Mesendoderm (in vitro differentiated cells): ENCODE data around the gene MTIF3.

Experiments used
- DNase-seq: peaks from one replicate; pipeline ENCODE4 v3.0.0; 2013
- H2AK5ac ChIP-seq: 2 replicates; pipeline ENCODE4 v1.6.1; 2013; ENCODE audit warnings: low read length, inconsistent platforms
- H2BK120ac ChIP-seq: 2 replicates; pipeline ENCODE4 v1.6.1; 2013; ENCODE audit warnings: low read depth, mild to moderate bottlenecking, low read length, moderate library complexity, mixed read lengths
- H2BK15ac ChIP-seq: replicated peaks from 2 replicates; pipeline ENCODE4 v1.6.1; 2013; ENCODE audit warnings: low read depth, mild to moderate bottlenecking, moderate library complexity
- H2BK5ac ChIP-seq: 2 replicates; pipeline ENCODE4 v1.6.1; 2013; ENCODE audit warnings: low read length, inconsistent platforms
- H3K18ac ChIP-seq: 2 replicates; pipeline ENCODE4 v1.6.1; 2013; ENCODE audit warnings: mild to moderate bottlenecking, low read length, mixed read lengths
- H3K23ac ChIP-seq: one replicate; pipeline ENCODE4 v1.6.1; 2013; ENCODE audit warnings: low read length
- H3K27ac ChIP-seq: 2 replicates; pipeline ENCODE4 v1.5.1; 2013; ENCODE audit warnings: low read depth, mild to moderate bottlenecking, inconsistent platforms, low read length, moderate library complexity
- H3K27me3 ChIP-seq: 2 replicates; pipeline ENCODE4 v1.6.1; 2013; ENCODE audit warnings: low read length, control low read depth, mild to moderate bottlenecking, inconsistent platforms; ENCODE audit not compliant: insufficient read depth, poor library complexity
- H3K36me3 ChIP-seq: 2 replicates; pipeline ENCODE4 v1.6.1; 2013; ENCODE audit warnings: low read length, inconsistent platforms; ENCODE audit not compliant: control insufficient read depth, insufficient read depth
- H3K4ac ChIP-seq: one replicate; pipeline ENCODE4 v1.6.1; 2013; ENCODE audit warnings: low read depth, mild to moderate bottlenecking, low read length, moderate library complexity
- H3K4me1 ChIP-seq: 2 replicates; pipeline ENCODE4 v1.6.1; 2013; ENCODE audit warnings: low read depth, low read length, inconsistent platforms; ENCODE audit not compliant: control insufficient read depth
- H3K4me2 ChIP-seq: 2 replicates; pipeline ENCODE4 v1.6.1; 2013; ENCODE audit warnings: low read length
- H3K4me3 ChIP-seq: 2 replicates; pipeline ENCODE4 v1.5.1; 2013; ENCODE audit warnings: mild to moderate bottlenecking, low read length
- H3K56ac ChIP-seq: one replicate; pipeline ENCODE4 v1.6.1; 2013; ENCODE audit warnings: low read length
- H3K79me1 ChIP-seq: 2 replicates; pipeline ENCODE4 v1.6.1; 2013; ENCODE audit warnings: low read length, inconsistent platforms
- H3K79me2 ChIP-seq: 2 replicates; pipeline ENCODE4 v1.6.1; 2013; ENCODE audit warnings: mild to moderate bottlenecking, low read length; ENCODE audit not compliant: control insufficient read depth, insufficient read depth
- H3K9ac ChIP-seq: 2 replicates; pipeline ENCODE4 v1.6.1; 2013; ENCODE audit warnings: low read length, inconsistent platforms
- H4K5ac ChIP-seq: one replicate; pipeline ENCODE4 v1.6.1; 2013; ENCODE audit warnings: low read length
- H4K8ac ChIP-seq: one replicate; pipeline ENCODE4 v1.6.1; 2013; ENCODE audit warnings: low read depth, mild to moderate bottlenecking, control low read depth, low read length, moderate library complexity
- WGBS: extraction: QIAGEN DNeasy Blood & Tissue Kit; methylation state at CpG from one replicate; pipeline ENCODE4 v1.1.7; 2013; ENCODE audit warnings: low lambda C conversion rate, missing lambda C conversion rate; ENCODE audit not compliant: insufficient coverage; ENCODE audit errors: extremely low coverage; 5-methylcytosine and 5-hydroxymethylcytosine counted together

Gene MTIF3

GRCh38 chr13:27450921-27451471, 632 bp upstream of the MTIF3 start:
- H3K27ac ChIP-seq = peak overlapping the region; percentile 65
- H3K4me1 ChIP-seq = no peaks in the 10 kb centered on the region
- no peak overlapping the region for H3K23ac ChIP-seq
- H2BK120ac ChIP-seq = no peak overlapping the region
- peak overlapping the region; percentile 57 for H3K4me2 ChIP-seq
- peak overlapping the region; percentile 52 for H3K56ac ChIP-seq
- H3K27me3 ChIP-seq = no peaks in the 10 kb centered on the region
- no peak overlapping the region for H2BK5ac ChIP-seq
- peak overlapping the region; percentile 40 for H3K18ac ChIP-seq
- peak overlapping the region; percentile 56 for H3K4ac ChIP-seq
- no CpG with 5 or more reads among the region's 34 CpGs for WGBS
- H3K4me3 ChIP-seq = peak overlapping the region; percentile 41
- no peak overlapping the region for H4K5ac ChIP-seq
- no peak overlapping the region for H2AK5ac ChIP-seq
- H4K8ac ChIP-seq = no peak overlapping the region
- peaks cover 2% of the 10 kb centered on the region for H3K79me2 ChIP-seq
- peak; percentile 23 for DNase-seq
- no peak overlapping the region for H2BK15ac ChIP-seq
- no peaks in the 10 kb centered on the region for H3K36me3 ChIP-seq
- peak overlapping the region; percentile 69 for H3K9ac ChIP-seq
- peaks cover 1% of the 10 kb centered on the region for H3K79me1 ChIP-seq

GRCh38 chr13:27449081-27449603, 1.2 kb downstream of the MTIF3 start:
- Histone ChIP-seq H3K27me3 (no peaks in the 10 kb centered on the region), H3K4ac (no peak overlapping the region), H2BK5ac (no peak overlapping the region), H3K36me3 (no peaks in the 10 kb centered on the region), H2AK5ac (no peak overlapping the region), H3K27ac (no peak overlapping the region), H3K4me3 (no peak overlapping the region), H4K8ac (no peak overlapping the region), H3K18ac (no peak overlapping the region), H3K56ac (peak overlapping the region; percentile 91), H3K4me1 (no peaks in the 10 kb centered on the region), H3K9ac (peak overlapping the region; percentile 93), H2BK15ac (no peak overlapping the region), H3K79me1 (peaks cover 3% of the 10 kb centered on the region), H3K23ac (no peak overlapping the region), H4K5ac (no peak overlapping the region), H2BK120ac (no peak overlapping the region), H3K4me2 (peak overlapping the region; percentile 37), H3K79me2 (peaks cover 2% of the 10 kb centered on the region)
- no peak for DNase-seq
- no CpG with 5 or more reads among the region's 15 CpGs for WGBS

DNA sequence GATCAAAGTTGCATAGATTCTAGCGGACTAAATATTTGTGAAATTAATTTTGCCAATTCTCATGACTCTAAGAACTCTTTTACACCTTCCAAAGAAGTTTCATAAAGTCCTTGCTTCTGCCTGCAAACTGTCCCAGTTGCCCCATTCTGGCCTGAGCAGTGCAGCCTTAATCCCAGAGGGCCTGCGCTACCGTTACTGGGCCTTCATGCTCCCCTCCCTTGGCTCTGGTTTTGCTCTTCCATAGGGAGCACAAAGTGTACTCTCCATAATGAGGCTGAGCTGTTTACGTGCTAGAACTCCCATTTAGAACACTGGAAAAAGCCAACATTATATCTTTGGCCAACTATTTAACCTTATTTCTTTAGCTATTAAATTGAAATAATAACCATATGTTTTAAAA, 2.1 kb downstream of the MTIF3 start:
- no peak overlapping the region for H4K5ac ChIP-seq
- no peak overlapping the region for H3K4me2 ChIP-seq
- H3K18ac ChIP-seq = no peak overlapping the region
- H2BK15ac ChIP-seq = no peak overlapping the region
- H3K4ac ChIP-seq = no peak overlapping the region
- no peak overlapping the region for H4K8ac ChIP-seq
- H3K36me3 ChIP-seq = no peaks in the 10 kb centered on the region
- H3K27me3 ChIP-seq = no peaks in the 10 kb centered on the region
- H3K79me2 ChIP-seq = peaks cover 2% of the 10 kb centered on the region
- H2BK120ac ChIP-seq = no peak overlapping the region
- no peak overlapping the region for H2AK5ac ChIP-seq
- no peak overlapping the region for H3K9ac ChIP-seq
- peaks cover 3% of the 10 kb centered on the region for H3K79me1 ChIP-seq
- no peak overlapping the region for H3K56ac ChIP-seq
- no peak for DNase-seq
- no peak overlapping the region for H3K27ac ChIP-seq
- no peaks in the 10 kb centered on the region for H3K4me1 ChIP-seq
- no CpG with 5 or more reads among the region's 4 CpGs for WGBS
- no peak overlapping the region for H3K4me3 ChIP-seq
- H2BK5ac ChIP-seq = no peak overlapping the region
- no peak overlapping the region for H3K23ac ChIP-seq

DNA sequence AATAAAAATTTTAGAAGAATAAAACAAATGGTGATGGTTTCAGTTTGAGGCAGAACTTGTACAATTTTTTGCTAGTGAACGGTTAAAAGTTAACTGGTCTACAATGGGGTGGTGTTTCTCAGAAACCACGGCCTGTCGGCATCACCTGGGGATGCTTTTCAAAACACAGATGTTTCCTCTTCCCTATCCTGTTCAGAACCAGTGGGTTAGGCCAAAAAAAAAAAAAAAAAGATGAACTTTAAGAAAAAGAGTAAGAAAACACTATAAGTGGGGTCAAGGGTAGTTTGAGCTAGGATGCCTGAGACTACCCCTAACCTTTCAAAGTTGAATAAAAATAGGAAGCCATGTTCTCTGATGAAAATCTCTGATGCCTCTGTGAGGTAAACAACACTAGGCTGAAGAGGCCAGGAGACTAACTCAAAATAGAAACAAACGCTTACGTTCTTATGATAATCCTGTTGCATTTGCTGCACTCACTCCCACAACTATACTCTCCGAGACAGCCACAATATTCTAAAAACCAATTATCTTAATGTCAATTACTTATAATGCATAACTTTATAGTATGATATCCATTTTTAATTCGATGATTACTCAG, 3.3 kb downstream of the MTIF3 start:
- 100% methylated on average over 1 of the region's 7 CpGs for WGBS
- H3K4me2 ChIP-seq = no peak overlapping the region
- H3K79me2 ChIP-seq = peaks cover 2% of the 10 kb centered on the region
- no peaks in the 10 kb centered on the region for H3K36me3 ChIP-seq
- no peak overlapping the region for H3K4ac ChIP-seq
- H2BK15ac ChIP-seq = no peak overlapping the region
- no peak overlapping the region for H3K4me3 ChIP-seq
- peaks cover 3% of the 10 kb centered on the region for H3K79me1 ChIP-seq
- no peak for DNase-seq
- no peak overlapping the region for H2AK5ac ChIP-seq
- no peak overlapping the region for H2BK5ac ChIP-seq
- H3K9ac ChIP-seq = no peak overlapping the region
- no peak overlapping the region for H4K5ac ChIP-seq
- no peak overlapping the region for H3K27ac ChIP-seq
- no peak overlapping the region for H4K8ac ChIP-seq
- H3K56ac ChIP-seq = no peak overlapping the region
- no peak overlapping the region for H3K23ac ChIP-seq
- no peaks in the 10 kb centered on the region for H3K4me1 ChIP-seq
- H2BK120ac ChIP-seq = no peak overlapping the region
- no peaks in the 10 kb centered on the region for H3K27me3 ChIP-seq
- no peak overlapping the region for H3K18ac ChIP-seq

DNA sequence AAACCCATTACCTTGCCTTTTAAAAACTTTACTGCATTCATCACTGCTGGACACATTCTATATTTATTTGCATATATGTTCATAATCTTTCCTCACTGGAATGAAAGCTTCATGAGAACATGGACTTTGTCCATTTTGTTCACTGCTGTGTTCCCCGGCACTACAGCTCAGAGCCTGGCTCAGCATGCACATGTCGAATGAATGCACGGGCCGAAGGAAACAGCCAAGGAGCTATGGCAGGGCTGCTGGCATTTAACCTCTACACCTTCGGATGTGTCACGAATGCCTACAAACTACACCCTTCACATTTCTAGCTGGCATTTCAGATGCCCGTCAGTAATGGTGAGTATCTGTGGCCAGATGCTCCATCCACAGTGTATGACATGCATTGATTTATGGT, 7.6 kb downstream of the MTIF3 start:
- Histone ChIP-seq H3K4ac (no peak overlapping the region), H3K27ac (no peak overlapping the region), H2BK15ac (no peak overlapping the region), H3K4me2 (no peak overlapping the region), H3K18ac (no peak overlapping the region), H3K9ac (no peak overlapping the region), H3K79me2 (no peaks in the 10 kb centered on the region), H4K5ac (no peak overlapping the region), H2BK120ac (no peak overlapping the region), H2BK5ac (no peak overlapping the region), H3K36me3 (no peaks in the 10 kb centered on the region), H3K27me3 (no peaks in the 10 kb centered on the region), H3K4me1 (no peaks in the 10 kb centered on the region), H3K23ac (no peak overlapping the region), H4K8ac (no peak overlapping the region), H3K79me1 (peaks cover 3% of the 10 kb centered on the region), H3K4me3 (no peak overlapping the region), H2AK5ac (no peak overlapping the region), H3K56ac (no peak overlapping the region)
- DNase-seq = no peak
- WGBS = no CpG with 5 or more reads among the region's 7 CpGs
